HG02973 (cell line): ENCODE measurements around the gene CEACAM19.
"Not testable (repeated sequence)": the region's sequence is repeated elsewhere in the genome, so short reads cannot be mapped to it uniquely, and the experiment has no call there.

Experiments
- ATAC-seq: cut with Tn5 transposase; IDR thresholded peaks from one replicate; pipeline ENCODE4 v1.9.1; 2021; ENCODE audit warnings: moderate library complexity; ENCODE audit not compliant: unreplicated experiment

The CEACAM19 gene

GRCh38 chr19:44671400-44671799 is at the start of gene CEACAM19:
CEACAM19 (plus strand) TSS chr19:44671482; CDS start chr19:44671932, 450 bp downstream.
- ATAC-seq = no peak

- ATAC-seq = no peak
These were observed 48.2 kb upstream of the CEACAM19 start for GRCh38 chr19:44623080-44623479.

GRCh38 chr19:44623626-44624025 is 47.7 kb upstream of the CEACAM19 start:
- ATAC-seq = no peak

GRCh38 chr19:44624840-44625354 is 46.4 kb upstream of the CEACAM19 start:
- no peak for ATAC-seq

GRCh38 chr19:44625637-44626036 is 45.6 kb upstream of the CEACAM19 start:
- ATAC-seq = not testable (repeated sequence)

DNA sequence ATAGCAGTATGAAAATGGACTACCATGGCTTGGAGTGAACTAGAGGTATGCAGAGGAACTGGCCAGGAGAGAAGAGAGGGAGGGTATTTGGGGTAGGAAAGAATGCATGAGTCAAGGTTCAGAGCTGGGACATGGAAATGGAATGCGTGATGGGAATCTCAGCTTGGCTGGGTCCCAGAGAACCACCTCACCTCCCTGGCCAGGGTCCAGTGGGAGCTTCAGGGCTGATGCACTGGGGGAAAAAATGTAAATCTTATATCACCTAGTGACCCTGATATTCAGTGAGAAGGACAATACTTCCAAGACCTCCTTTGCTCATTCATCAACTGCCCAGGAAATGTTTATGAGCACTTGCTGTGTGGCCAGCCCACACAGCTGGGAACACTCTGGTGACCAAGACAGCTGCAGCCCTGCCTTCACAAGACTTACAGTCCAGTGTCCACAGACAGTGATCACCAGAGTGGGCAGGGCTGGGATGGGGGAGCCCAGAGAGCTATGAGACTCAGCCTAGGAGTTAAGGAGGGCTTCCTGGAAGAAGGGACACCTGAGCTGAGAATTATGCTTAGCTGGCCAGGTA is 45.1 kb upstream of the CEACAM19 start:
- ATAC-seq = no peak

DNA sequence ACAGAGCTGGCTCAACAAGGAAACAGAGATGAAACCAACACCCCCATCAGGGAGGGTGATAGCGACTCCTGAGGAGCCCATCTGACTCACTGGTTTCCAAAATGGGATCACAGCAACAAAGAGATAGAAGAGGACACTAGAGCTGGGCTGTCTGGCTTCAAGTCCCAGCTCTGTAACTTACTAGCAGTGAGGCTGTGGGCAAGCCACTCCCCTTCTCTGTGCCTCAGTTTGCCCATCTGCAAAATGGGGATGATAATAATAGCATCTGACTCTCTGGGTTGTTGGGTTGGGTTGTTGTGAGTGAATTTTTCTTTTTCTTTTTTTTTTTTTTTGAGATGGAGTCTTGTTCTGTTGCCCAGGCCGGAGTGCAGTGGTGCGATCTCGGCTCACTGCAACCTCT is 43.7 kb upstream of the CEACAM19 start:
- no peak for ATAC-seq

DNA sequence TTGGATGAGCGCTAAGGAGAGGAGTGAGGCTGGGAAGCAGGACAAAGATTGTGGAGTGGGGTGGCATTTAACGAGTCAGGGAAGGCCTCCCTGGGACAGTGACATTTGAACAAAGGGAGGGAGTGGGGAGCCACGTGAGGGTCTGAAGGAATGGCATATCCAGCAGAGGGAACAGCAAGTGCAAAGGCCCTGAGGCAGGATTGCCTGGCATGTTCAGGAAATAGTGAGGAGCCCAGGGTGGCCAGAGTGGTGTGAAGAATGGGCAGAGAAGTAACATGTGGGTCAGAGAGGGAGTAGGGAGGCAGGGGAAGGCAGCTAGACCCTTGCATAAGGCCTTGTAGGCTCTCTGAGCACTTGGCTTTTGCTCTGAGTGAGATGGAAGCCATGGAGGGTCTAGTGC is 42.5 kb upstream of the CEACAM19 start:
- ATAC-seq = no peak

DNA sequence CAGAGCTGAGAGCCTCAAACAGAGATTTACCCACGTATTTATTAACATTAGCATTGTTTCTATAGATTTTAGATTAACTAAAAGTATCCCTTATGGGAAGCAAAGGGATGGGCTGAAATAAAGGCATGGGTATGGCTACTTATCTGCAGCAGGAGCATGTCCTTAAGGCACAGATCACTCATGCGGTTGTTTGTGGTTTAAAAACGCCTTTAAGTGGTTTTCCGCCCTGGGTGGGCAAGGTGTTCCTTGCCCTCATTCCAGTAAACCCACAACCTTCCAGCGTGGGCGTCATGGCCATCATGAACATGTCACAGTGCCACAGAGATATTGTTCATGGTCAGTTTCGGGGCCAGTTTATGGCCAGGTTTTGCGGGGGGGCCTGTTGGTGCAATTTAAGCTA is 39.7 kb upstream of the CEACAM19 start:
- ATAC-seq = not testable (repeated sequence)

DNA sequence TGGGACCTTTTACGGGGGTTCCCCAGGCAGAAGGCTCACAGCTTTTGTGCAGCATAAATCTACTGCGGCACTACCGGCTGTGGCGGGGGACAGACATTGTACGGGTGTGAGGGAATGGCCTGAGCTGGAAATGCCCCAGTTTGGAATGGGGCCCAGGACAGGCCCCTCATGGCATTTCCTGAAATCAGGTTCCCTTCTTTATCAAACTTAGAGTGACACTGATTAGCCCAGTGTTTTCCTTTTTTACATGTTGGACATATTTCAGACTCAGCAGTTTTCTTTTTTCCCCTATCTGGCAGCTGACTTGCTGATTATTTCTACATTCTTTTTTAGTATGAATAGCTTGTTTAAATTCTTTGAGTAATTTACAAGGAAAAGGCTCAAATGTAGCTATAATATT is 37.2 kb upstream of the CEACAM19 start:
- ATAC-seq = not testable (repeated sequence)

- no peak for ATAC-seq
These were observed 36.5 kb upstream of the CEACAM19 start for GRCh38 chr19:44634785-44635184.

- no peak for ATAC-seq
These were observed 35.5 kb upstream of the CEACAM19 start for GRCh38 chr19:44635581-44636438.

DNA sequence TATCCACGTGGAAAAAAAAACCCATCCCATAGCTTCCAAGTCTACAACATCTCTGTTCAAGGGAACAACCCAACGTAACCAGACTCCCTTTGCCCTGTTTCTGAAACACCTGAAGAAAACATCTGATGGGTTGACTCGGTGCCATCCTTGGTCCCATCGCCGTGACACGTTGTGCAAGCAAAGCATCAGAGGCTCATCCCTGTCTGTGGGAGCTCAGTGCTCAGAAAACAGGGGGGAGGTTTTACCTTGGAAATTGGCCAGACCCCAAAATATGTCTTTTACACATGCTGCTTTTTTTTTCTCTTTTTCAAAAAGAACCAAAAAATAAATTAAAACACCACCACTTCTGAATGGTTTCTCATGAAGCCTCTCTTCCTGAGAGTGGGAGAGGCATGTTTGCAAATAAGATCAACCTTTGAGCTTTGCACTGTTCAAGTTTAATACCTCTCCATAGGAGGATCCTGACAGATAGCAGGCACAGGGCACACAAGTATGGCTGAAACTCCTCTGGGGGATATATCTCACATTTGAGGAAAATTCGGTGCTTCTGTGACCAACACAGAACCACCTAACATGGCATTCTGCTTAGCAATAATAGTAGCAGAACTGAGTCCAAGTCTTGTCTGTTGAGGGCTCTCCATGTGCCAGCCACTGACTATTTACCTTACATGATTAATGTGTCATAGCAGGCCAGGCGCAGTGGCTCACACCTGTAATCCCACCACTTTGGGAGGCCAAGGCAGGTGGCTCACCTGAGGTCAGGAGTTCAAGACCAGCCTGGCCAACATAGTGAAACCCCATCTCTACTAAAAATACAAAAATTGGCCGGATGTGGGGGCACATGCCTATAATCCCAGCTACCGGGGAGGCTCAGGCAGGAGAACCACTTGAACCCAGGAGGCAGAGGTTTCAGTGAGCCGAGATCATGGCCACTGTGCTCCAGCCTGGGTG is 34.6 kb upstream of the CEACAM19 start:
- no peak for ATAC-seq

GRCh38 chr19:44637390-44637764 is 33.9 kb upstream of the CEACAM19 start:
- no peak for ATAC-seq

- no peak for ATAC-seq
These were observed 30.8 kb upstream of the CEACAM19 start for GRCh38 chr19:44640518-44640917.

GRCh38 chr19:44641501-44642265 is 29.6 kb upstream of the CEACAM19 start:
- ATAC-seq = no peak

GRCh38 chr19:44642377-44642776 is 28.9 kb upstream of the CEACAM19 start:
- no peak for ATAC-seq

DNA sequence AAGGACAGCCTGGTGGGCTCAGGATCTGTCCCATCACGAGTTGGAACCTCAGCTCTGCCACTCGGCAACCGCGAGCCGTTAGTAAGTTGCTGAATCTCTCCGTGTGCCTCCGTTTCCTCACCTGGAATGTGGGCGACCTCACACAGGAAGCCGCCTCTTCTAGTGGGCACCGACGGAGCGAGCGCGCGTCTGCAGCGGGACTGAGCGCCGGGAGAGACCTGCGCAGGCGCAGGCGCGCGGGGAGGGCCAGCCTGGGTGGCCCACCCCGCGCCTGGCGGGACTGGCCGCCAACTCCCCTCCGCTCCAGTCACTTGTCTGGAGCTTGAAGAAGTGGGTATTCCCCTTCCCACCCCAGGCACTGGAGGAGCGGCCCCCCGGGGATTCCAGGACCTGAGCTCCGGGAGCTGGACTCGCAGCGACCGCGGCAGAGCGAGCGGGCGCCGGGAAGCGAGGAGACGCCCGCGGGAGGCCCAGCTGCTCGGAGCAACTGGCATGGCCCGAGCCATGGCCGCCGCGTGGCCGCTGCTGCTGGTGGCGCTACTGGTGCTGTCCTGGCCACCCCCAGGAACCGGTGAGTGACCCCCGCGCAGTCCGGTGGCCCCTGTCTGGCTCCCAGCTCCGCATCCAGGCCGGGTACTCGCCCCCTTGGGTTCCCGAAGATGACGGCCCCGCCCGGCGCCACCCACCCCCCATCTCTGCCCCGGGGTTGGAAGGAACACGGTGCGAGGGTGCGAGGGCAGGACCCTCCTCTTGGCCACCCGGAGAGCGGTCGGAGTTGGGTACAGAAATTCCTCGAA is 27.5 kb upstream of the CEACAM19 start, which contains the start of gene PVR:
Gene PVR, plus strand, starts transcription at position 306 of the 797 bp plus-strand sequence. Its CDS starts 187 bp downstream, at position 493.
- no peak for ATAC-seq

DNA sequence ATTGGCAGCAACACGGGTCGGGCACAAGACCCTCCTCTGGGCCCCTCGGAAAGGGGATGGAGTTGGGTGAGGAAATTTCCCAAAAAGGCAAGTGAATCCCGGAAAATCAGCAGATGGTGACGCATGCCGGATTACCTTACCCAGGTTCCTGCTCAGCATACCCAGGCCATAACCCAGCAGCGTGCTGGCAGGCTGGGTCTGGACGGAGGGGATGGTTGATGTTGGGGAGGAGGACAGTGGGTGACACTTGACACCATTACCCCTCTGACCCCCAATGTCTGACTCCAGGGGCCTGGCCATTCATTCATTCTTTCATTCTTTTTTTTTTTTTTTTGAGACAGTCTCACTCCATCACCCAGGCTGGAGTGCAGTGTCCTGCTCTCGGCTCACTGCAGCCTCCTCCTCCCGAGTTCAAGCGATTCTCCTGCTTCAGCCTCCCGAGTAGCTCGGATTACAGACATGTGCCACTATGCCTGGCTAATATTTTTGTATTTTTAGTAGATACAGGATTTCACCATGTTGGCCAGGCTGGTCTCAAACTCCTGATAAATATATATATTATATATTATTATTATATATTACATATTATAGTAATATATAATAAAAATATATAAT is 26.8 kb upstream of the CEACAM19 start:
- no peak for ATAC-seq
